GM10847 (cell line): ENCODE measurements around the gene MAP3K5.

ENCODE experiments used
- POLR2A ChIP-seq: IDR thresholded peaks from 2 replicates; pipeline ENCODE4 v1.6.1; 2011; ENCODE audit not compliant: insufficient read length; ENCODE audit errors: extremely low read depth

MAP3K5 gene

DNA sequence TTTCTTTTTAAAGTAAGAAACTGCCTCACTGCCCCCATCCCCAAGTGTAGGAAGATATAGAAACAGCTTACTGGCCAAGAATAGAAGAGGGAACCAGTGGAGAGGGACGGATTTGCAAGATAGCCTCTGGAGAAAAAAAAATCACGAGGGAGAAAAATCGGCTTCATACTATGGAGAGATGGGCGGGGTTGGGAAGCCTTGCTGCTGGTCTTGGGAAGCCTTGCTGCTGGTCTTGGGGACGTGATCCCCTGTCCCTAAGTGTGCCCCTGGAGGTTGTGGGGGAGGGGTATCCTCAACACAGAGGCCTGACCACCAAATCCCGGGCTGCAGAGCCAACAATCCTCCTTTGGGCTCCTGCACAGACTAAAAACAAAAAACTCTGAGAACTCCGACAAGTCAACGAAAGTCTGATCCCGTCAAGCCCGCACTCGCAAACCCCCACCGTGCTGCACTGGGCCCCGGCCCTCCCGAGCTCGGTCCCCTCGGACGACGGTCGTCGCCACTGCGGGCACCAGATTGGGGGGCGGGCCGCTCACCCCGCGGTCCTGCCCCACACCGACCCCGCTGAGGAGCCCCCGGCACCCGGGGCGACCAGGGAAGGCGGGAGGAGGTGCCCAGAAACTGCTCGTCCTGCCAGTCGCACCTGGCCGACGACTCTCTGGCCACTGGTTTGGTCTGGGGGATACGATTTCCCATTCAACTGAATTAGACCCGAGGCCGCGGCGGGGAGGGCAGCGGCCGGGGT, 242.8 kb downstream of the MAP3K5 start:
- TF ChIP-seq POLR2A: no peak

DNA sequence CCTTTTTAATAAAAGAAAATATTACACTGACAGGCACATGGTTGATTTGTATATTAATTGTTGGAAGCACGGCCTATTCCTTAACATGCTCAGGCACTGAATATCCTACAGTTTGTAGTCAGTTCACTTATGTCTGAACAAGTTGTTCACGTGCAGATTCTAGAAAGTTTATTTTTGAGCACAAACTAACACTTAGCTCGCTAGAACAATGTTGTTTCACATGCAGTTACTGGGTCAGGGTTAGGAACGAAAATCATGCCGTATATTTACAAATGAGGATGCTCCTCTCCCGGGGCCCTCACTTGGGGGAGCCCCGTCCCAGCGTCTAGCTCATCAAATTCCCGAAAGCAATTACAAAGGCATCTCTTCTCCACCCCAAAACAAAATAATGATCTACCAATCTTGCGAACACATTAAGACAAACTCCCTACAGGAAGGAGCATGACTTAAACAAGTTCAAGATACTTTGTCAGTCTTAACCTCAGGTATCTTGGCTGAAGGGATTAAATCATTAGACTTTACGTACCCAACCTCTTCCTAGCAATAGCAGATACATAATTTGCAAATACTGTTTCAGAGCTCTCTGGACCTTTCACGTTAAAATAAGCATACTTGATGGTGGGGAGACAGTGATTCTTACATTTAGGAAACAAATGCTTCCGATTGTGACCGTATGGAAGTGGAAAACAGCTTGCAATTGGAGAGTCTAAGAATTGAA, 243.5 kb downstream of the MAP3K5 start:
- TF ChIP-seq POLR2A: no peak

DNA sequence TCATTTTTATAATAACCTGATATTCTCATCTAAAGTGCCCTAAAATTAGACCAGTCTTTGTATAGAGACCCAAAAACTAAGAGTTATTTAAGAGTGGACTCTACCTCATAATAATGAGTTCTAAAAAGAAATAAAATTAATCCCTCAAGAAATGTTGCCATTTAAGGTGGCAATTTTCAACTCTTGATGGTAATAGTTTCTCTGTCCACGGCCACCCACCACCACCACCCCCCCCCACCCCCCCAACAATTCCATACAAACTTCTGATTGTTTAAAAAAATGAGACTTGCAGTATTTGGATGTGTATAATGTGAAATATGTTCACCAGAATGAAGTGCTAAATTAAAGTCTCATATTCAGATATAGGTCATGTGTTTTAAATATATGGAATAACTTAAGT, 244.4 kb downstream of the MAP3K5 start:
- TF ChIP-seq POLR2A: no peak

DNA sequence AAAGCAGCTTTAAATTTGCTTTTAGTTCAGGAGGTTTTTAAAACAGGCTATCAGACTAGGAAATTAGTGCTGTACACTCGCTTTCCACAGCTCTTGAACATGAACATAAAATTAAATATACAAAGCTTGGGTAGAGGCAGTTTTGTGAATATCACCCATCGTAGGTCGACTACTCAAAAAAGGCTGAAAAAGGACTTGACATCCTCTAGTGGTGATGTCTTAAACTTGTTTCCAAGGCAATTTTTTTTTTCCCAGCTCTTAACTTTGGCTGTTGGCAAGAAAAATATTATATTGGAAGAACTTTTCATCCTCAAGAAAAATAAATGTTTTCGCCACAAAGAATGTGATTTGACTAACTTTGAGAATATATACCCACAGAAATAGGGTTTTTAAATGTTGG, 244.9 kb downstream of the MAP3K5 start:
- no peak for TF ChIP-seq POLR2A

DNA sequence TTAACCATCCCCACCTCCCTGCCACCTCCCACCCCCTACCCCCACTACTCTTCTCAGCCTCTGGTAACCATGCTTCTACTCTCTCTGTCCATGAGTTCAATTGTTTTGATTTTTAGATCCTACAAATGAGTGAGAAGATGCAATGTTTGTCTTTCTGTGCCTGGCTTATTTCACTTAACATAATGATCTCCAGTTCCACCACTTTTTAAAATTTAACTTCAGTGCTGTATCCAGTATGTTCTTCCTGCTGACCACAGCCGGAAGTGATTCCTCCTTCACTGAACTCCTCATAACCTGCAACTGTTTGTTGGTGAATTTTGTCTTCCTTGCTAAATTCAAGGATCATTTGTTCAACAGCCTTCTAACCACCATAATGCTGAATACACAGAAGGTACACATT, 245.9 kb downstream of the MAP3K5 start:
- no peak for TF ChIP-seq POLR2A

DNA sequence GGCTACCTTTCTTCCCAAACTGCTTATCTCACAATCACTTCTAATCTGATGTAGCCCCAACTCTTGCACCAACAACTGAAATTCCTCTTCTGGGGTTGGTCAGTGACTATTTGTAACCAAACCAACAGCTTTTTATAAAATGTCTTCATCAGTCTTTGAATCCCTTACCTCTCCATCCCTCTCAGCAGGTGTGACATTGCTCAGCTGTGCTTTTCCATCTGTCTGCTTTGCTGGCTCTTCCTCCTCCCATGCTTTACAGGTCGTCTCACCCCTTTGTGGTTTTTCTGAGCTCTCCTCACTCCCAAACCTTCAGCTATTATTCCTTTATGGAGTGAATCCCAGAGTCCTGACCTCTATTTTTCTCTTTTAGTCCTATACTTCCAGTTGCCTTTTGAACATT, 248.0 kb downstream of the MAP3K5 start:
- TF ChIP-seq POLR2A: no peak

DNA sequence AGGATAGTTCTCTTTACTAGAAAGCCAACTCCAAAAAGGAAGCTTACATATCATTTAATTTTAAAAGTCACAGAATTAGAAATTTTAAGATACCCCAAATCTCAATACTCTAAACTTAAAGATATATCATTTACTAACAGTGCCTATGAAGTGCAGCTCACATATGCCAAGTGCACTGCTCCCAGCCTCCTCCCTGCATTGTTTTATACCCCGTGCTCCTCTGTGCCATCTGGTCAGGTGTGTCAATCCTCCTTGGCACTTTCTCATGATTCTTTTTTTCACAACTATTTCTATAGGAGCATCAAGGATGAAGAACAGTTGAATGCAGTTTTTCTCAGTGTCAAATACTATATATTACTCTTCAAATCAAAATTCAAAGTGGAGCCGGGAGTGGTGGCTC, 250.9 kb downstream of the MAP3K5 start:
- no peak for TF ChIP-seq POLR2A

DNA sequence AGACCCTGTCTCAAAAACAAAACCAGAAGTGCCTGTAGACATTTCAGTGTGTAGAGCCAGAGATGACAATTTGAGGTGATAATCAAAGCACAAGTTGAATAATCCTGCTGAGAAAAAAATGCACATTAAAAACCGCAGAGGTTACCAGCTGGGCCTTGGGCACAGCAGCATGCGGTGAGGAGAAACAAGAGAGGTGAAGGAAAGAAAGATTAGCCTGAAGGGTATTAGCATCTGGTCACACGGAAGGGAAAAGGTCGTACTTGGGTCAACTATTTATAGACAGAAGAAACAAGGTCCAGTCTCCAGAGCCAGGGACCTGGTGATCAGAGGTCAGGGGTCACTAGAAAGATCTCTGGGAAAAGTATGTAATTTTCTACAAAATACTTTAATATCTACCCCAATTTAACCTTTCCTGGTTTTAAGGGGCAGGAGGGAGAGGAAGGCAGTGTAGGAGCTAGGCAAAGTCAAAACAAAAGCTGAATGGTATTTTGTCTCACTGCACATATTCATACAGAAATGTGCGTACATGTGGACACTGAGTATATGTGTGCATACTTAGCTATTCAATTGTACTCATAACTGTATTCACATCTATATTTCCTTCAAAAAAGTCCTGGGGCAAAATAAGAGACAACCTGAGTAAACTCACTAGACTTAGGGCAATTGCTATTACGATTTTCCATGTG, 252.2 kb downstream of the MAP3K5 start:
- TF ChIP-seq POLR2A: no peak

DNA sequence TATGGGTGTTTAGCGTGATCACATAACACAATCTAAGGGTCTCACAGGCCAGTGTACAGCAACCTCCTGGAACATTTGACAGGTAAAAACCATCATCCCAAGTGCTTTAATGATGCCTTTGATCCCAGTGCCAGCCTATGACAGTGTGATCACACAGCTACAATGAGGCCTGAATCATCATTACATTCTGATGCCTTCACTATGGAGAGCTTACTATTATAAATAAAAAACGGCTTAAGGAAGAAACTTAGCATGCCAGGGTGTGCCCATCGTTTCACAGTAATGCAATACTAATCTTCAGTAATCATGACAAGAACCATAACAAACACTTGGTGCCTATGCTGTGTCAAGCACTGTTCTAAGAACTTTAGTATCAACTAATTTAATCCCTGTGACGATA, 253.4 kb downstream of the MAP3K5 start:
- TF ChIP-seq POLR2A: no peak

DNA sequence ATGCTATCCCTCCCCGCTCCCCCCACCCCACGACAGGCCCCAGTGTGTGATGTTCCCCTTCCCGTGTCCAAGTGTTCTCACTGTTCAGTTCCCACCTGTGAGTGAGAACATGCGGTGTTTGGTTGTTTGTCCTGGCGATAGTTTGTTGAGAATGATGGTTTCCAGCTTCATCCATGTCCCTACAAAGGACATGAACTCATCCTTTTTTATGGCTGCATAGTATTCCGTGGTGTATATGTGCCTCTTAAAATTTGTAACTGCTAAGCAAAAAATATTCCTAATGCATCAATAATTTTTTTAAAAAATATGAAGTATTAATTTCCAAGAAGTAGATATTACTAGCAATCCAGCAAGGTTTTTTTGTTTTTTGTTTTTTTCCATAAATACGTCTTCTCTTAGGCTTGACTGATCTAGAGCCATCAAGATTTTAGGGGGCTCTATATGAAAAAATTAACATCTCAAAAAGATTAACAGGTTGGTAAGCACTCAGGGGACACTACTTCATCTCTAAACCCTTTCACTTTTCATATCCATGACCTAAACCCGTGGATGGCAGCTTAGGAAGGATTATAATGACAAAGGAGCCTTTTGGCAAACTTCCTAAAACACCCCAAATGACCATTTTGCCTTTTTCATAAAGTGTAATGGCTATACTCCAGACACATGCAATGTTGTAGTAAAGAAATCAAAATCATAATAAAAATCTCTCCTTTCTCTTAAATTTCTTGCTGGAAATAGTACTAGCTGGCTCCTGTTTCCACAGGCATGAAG, 256.2 kb downstream of the MAP3K5 start:
- no peak for TF ChIP-seq POLR2A

DNA sequence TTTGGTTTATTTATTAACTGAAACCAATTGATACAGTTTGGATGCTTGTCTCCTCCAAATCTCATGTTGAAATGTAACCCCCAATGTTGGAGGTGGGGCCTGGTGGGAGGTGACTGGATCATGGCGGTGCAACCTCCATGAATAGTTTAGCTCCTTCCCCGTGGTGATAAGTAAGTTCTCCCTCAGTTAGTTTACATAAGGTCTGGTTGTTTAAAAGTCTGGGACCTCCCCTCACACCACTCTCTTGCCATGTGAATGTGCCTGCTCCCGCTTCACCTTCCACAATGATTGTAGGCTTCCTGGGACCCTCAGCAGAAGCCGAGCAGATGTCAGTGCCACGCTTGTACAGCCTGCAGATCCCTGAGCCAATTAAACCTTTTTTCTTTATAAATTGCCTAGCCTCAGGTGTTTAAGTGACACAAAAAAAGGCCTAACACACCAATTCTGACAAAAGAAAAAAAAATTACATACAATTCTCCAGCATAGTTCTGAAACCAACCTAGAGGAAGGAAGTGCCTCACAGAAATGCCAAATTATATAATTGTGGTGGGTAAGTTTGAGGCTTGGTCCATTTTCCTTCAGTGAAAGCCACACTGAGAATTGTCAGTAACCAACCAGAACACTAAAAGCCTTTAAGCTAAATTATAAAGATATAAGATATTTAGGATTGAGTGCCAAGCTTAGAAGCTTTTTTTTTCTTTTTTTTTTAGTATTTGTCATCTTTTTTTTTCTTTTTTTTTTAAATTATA, 257.1 kb downstream of the MAP3K5 start:
- TF ChIP-seq POLR2A: no peak

DNA sequence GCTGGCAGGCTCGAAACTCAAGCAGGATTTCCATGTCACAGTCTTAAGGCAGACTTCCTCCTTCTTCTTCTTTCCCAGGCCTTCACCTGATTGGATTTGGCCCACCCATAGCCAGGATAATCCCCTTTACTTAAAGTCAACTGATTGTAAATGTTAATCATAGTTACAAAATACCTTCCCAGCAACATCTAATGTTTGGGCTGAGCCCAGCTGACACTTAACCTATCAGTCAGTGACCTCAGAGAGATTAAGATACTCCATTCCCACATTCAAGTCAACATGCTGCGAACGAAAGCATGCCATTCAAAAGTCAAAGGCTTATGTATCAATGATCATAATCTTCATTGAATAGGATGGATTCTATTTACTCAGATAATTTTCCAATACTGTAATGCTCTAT, 258.0 kb downstream of the MAP3K5 start:
- TF ChIP-seq POLR2A: no peak

DNA sequence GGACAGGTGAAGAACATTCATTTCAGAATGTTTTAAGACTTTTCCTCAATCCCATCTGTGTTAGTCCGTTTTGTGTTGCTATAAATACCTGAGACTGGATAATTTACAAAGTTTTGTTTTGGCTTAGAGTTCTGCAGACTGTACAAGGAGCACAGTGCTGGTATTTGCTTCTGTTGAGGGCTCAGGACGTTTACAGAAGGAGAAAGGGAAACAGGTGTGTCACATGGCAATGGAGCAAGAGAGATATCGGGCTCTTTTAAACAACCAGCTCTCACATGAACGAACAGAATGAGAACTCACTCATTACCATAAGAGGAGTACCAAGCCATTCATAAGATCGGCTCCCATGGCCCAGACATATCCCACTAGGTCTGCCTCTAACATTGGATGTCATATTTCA, 258.8 kb downstream of the MAP3K5 start:
- no peak for TF ChIP-seq POLR2A

DNA sequence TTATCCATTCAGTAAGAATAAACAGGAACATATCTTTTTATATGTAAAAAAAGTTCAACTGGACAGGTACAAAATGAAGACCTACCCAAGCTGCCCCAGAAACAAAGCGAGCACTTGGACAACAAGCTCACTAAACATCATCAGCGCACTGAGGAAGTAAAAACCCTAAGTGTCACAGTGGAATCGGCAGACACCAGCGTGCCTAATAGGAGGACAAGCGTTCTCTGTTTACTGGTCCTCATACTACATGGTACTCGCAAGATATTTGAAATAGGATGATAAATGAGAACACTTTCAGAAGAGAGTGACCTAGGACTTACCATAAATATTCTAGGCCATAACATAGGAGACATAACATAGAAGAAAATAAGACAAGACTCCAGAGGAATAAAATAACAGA, 260.2 kb downstream of the MAP3K5 start:
- TF ChIP-seq POLR2A: no peak

DNA sequence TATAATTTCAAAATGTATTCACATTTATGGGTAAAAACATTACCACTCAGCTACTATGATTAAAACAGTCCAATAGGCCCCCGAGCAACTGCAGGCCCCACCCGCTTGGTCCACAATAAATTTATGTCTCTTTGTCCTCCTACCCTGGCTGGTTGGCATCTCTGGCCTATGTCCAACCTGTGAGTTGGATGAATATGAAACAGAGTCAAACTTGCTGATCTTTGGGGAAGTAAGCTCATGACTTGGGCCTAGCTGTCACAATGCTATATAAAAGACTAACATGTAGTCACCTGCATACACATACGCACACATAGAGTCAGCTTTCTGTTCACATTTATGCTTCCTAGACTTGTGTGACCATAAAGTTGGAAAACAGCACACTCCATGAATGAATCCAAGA, 262.6 kb downstream of the MAP3K5 start:
- no peak for TF ChIP-seq POLR2A
